WTC11 (cell line): ENCODE results near the gene TTLL5. TPM values are rescaled to one million over a fixed set of nuclear protein-coding genes. Genes with fewer than 3 reads are reported as not detected.

Source experiments
- ATAC-seq: fragments of 200-7000 bp; cut with Tn5 transposase; 2 replicates; pipeline ENCODE4 v1.10.0; 2021; ENCODE audit warnings: mild to moderate bottlenecking, moderate library complexity
- CTCF ChIA-PET: fragments of 300-600 bp; sonication (Branson Sonifier 250); formaldehyde crosslinking; loops from one replicate; lab custom pipeline; 2021; ENCODE audit warnings: antibody characterized with exemption; lab: Charles Lee
- POLR2A ChIA-PET: fragments of 350-600 bp; sonication (Branson Sonifier 250); formaldehyde crosslinking; loops from one replicate; lab custom pipeline; 2021; ENCODE audit warnings: antibody characterized with exemption; lab: Charles Lee
- DNase-seq: peaks from one replicate; pipeline ENCODE4 v3.0.0; 2021; ENCODE audit warnings: low spot score
- H3K27ac Mint-ChIP-seq: 2 replicates; pipeline ENCODE4 v1.8.0; 2021; ENCODE audit warnings: mixed read lengths
- H3K27me3 Mint-ChIP-seq: 2 replicates; pipeline ENCODE4 v1.8.0; 2021; ENCODE audit warnings: low read depth, mild to moderate bottlenecking, moderate library complexity, mixed read lengths
- H3K36me3 Mint-ChIP-seq: 2 replicates; pipeline ENCODE4 v1.8.0; 2021; ENCODE audit warnings: mixed read lengths
- H3K4me1 Mint-ChIP-seq: 2 replicates; pipeline ENCODE4 v1.8.0; 2022; ENCODE audit warnings: mixed read lengths
- H3K4me3 Mint-ChIP-seq: 2 replicates; pipeline ENCODE4 v1.8.0; 2021; ENCODE audit warnings: mild to moderate bottlenecking, moderate library complexity, mixed read lengths
- H3K9me3 Mint-ChIP-seq: 2 replicates; pipeline ENCODE4 v1.8.0; 2021; ENCODE audit warnings: mixed read lengths
- ELF4 ChIP-seq: sonication (generic); formaldehyde crosslinking; IDR thresholded peaks from 2 replicates; pipeline ENCODE4 v1.8.1; 2022; ENCODE audit warnings: low read depth, mild to moderate bottlenecking, moderate library complexity, missing genetic modification reagents
- EMX1 ChIP-seq: fragments of 250-450 bp; sonication (Bioruptor Pico); IDR thresholded peaks from 2 replicates; pipeline ENCODE4 v1.8.0; 2021; ENCODE audit warnings: mild to moderate bottlenecking
- GABPB1 ChIP-seq: sonication (generic); formaldehyde crosslinking; IDR thresholded peaks from 2 replicates; pipeline ENCODE4 v1.8.1; 2023; ENCODE audit warnings: mild to moderate bottlenecking, missing genetic modification reagents
- GRHL2 ChIP-seq: fragments of 250-450 bp; sonication (Bioruptor Pico); IDR thresholded peaks from 2 replicates; pipeline ENCODE4 v1.8.0; 2022; ENCODE audit warnings: mild to moderate bottlenecking, moderate library complexity; ENCODE audit not compliant: insufficient replicate concordance, severe bottlenecking
- JUN ChIP-seq: sonication (generic); formaldehyde crosslinking; IDR thresholded peaks from 2 replicates; pipeline ENCODE4 v1.8.0; 2023; ENCODE audit warnings: mild to moderate bottlenecking, missing genetic modification reagents
- NFYB ChIP-seq: sonication (generic); formaldehyde crosslinking; conservative IDR thresholded peaks from 2 replicates; pipeline ENCODE4 v1.8.0; 2022; ENCODE audit warnings: low read depth, missing genetic modification reagents
- SMAD3 ChIP-seq: sonication (generic); formaldehyde crosslinking; IDR thresholded peaks from 2 replicates; pipeline ENCODE4 v1.8.0; 2022; ENCODE audit warnings: missing genetic modification reagents, mild to moderate bottlenecking, borderline replicate concordance
- ZNF232 ChIP-seq: sonication (generic); formaldehyde crosslinking; IDR thresholded peaks from 2 replicates; pipeline ENCODE4 v1.8.0; 2022; ENCODE audit warnings: mild to moderate bottlenecking, missing genetic modification reagents
- ZNF263 ChIP-seq: sonication (generic); formaldehyde crosslinking; IDR thresholded peaks from 2 replicates; pipeline ENCODE4 v1.8.1; 2022; ENCODE audit warnings: low read depth, mild to moderate bottlenecking, moderate library complexity, missing genetic modification reagents
- ZNF396 ChIP-seq: fragments of 250-450 bp; sonication (Bioruptor Pico); IDR thresholded peaks from 2 replicates; pipeline ENCODE4 v1.8.0; 2021; ENCODE audit warnings: mild to moderate bottlenecking, moderate library complexity, borderline replicate concordance
- total RNA-seq: library from RNA; stranded (reverse); gene quantifications from 3 replicates; pipeline ENCODE4 v1.2.3, GENCODE V29; 2021
- TF ChIP-seq, protein P1 (sequence below): fragments of 250-450 bp; sonication (Bioruptor Pico); IDR thresholded peaks from 2 replicates; pipeline ENCODE4 v2.1.2; 2022; ENCODE audit warnings: mild to moderate bottlenecking, moderate library complexity
- TF ChIP-seq, protein P2 (sequence below): sonication (generic); formaldehyde crosslinking; IDR thresholded peaks from 2 replicates; pipeline ENCODE4 v1.8.1; 2023; ENCODE audit warnings: mild to moderate bottlenecking, missing genetic modification reagents, moderate library complexity
- TF ChIP-seq, protein P3 (sequence below): fragments of 250-450 bp; sonication (Bioruptor Pico); IDR thresholded peaks from 2 replicates; pipeline ENCODE4 v1.9.0; 2021; ENCODE audit warnings: moderate library complexity, mild to moderate bottlenecking, inconsistent platforms, borderline replicate concordance
- TF ChIP-seq, protein P4 (sequence below): fragments of 250-450 bp; sonication (Bioruptor Pico); IDR thresholded peaks from 2 replicates; pipeline ENCODE4 v1.9.0; 2021; ENCODE audit warnings: mild to moderate bottlenecking
- TF ChIP-seq, protein P5 (sequence below): sonication (generic); formaldehyde crosslinking; IDR thresholded peaks from 2 replicates; pipeline ENCODE4 v1.8.0; 2023; ENCODE audit warnings: missing genetic modification reagents, mild to moderate bottlenecking, borderline replicate concordance

Gene TTLL5
- total RNA-seq, 1 experiment from 2014 or later, result 39.6 TPM

DNA sequence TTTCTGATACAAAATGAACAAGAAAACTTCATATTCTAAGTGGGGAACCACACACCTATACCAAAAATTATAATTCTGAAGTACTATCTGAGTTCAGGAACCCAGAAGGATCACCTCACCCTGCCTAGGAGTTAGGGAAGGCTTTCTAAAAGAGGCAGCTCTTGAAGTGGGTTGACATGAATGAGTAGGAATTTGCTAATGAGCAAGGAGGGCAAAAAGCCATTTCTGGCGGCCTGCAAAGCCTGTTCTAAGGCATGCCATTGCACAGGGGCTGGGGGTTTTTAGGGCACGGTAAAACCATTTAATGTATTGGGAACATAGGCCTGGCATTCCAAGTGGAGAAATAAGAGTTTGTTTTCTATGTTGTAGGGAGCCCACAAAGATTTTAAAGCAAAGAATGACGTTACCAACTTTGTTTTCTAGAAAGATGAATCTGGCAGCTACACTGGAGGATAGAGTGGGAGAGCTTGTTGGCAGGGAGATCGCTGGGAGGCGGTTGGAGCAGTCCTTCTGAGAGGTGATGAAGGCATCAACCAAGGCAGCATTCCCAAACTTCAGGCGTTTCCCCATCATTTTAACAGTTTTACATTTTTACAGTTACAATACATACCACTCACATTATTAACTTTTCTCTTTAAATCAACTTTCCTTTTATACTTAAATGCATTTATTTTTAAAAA, 338.6 kb downstream of the TTLL5 start (continued):
- TF ChIP-seq, protein P1, sequence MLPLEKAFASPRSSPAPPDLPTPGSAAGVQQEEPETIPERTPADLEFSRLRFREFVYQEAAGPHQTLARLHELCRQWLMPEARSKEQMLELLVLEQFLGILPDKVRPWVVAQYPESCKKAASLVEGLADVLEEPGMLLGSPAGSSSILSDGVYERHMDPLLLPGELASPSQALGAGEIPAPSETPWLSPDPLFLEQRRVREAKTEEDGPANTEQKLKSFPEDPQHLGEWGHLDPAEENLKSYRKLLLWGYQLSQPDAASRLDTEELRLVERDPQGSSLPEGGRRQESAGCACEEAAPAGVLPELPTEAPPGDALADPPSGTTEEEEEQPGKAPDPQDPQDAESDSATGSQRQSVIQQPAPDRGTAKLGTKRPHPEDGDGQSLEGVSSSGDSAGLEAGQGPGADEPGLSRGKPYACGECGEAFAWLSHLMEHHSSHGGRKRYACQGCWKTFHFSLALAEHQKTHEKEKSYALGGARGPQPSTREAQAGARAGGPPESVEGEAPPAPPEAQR, result no peak
- TF ChIP-seq EMX1, result no peak
- no peak for TF ChIP-seq ZNF396 (CRISPR knock-in tag)
- TF ChIP-seq ZNF263 (CRISPR knock-in tag), result no peak
- TF ChIP-seq NFYB, result no peak
- TF ChIP-seq ELF4 (CRISPR knock-in tag), result no peak

DNA sequence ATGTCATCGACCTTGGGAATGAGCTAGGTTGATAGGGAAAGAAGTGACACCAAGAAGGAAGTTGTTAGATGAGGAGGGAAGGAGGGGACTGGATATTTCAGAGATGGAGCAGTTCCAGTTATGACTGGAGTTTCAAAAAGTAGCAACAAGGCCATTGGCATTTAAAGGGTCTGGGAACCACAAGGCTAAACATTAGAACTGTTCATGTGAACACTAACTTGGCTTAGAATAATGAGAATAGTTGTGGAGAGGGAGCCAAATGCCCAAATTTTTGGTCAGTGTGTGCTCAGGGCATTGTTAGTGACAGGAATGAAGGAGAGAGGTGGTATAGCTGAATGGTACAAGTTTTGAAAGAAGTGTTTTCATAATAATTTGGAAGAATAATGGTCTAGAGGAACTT, 341.3 kb downstream of the TTLL5 start:
- peaks cover 21% of the 10 kb centered on the region for H3K9me3 Mint-ChIP-seq
- DNase-seq, result no peak
- POLR2A ChIA-PET, result no interaction called here
- TF ChIP-seq GRHL2 (CRISPR knock-in tag) (no peak), GABPB1 (CRISPR knock-in tag) (no peak), ZNF263 (CRISPR knock-in tag) (no peak), ZNF232 (CRISPR knock-in tag) (no peak), ZNF396 (CRISPR knock-in tag) (no peak), JUN (no peak), SMAD3 (CRISPR knock-in tag) (no peak)
- TF ChIP-seq, protein P2, sequence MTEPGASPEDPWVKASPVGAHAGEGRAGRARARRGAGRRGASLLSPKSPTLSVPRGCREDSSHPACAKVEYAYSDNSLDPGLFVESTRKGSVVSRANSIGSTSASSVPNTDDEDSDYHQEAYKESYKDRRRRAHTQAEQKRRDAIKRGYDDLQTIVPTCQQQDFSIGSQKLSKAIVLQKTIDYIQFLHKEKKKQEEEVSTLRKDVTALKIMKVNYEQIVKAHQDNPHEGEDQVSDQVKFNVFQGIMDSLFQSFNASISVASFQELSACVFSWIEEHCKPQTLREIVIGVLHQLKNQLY (CRISPR knock-in tag), result no peak
- TF ChIP-seq, protein P3, sequence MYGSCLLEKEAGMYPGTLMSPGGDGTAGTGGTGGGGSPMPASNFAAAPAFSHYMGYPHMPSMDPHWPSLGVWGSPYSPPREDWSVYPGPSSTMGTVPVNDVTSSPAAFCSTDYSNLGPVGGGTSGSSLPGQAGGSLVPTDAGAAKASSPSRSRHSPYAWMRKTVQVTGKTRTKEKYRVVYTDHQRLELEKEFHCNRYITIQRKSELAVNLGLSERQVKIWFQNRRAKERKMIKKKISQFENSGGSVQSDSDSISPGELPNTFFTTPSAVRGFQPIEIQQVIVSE, result no peak
- TF ChIP-seq, protein P4, sequence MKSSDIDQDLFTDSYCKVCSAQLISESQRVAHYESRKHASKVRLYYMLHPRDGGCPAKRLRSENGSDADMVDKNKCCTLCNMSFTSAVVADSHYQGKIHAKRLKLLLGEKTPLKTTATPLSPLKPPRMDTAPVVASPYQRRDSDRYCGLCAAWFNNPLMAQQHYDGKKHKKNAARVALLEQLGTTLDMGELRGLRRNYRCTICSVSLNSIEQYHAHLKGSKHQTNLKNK (CRISPR knock-in tag), result no peak
- TF ChIP-seq, protein P5, sequence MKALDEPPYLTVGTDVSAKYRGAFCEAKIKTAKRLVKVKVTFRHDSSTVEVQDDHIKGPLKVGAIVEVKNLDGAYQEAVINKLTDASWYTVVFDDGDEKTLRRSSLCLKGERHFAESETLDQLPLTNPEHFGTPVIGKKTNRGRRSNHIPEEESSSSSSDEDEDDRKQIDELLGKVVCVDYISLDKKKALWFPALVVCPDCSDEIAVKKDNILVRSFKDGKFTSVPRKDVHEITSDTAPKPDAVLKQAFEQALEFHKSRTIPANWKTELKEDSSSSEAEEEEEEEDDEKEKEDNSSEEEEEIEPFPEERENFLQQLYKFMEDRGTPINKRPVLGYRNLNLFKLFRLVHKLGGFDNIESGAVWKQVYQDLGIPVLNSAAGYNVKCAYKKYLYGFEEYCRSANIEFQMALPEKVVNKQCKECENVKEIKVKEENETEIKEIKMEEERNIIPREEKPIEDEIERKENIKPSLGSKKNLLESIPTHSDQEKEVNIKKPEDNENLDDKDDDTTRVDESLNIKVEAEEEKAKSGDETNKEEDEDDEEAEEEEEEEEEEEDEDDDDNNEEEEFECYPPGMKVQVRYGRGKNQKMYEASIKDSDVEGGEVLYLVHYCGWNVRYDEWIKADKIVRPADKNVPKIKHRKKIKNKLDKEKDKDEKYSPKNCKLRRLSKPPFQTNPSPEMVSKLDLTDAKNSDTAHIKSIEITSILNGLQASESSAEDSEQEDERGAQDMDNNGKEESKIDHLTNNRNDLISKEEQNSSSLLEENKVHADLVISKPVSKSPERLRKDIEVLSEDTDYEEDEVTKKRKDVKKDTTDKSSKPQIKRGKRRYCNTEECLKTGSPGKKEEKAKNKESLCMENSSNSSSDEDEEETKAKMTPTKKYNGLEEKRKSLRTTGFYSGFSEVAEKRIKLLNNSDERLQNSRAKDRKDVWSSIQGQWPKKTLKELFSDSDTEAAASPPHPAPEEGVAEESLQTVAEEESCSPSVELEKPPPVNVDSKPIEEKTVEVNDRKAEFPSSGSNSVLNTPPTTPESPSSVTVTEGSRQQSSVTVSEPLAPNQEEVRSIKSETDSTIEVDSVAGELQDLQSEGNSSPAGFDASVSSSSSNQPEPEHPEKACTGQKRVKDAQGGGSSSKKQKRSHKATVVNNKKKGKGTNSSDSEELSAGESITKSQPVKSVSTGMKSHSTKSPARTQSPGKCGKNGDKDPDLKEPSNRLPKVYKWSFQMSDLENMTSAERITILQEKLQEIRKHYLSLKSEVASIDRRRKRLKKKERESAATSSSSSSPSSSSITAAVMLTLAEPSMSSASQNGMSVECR (CRISPR knock-in tag), result no peak
- TF ChIP-seq, protein P1, result no peak
- TF ChIP-seq, all 79 proteins: peak for 0
- H3K36me3 Mint-ChIP-seq, result peaks cover 51% of the 10 kb centered on the region
- H3K4me3 Mint-ChIP-seq, result no peak overlapping the region
- CTCF ChIA-PET, result interaction anchor here (0.7 to 1.0 kb wide), 2 partner anchors 96 to 293 kb away, joined by 3 to 5 read pairs; no protein-coding TSS in a partner anchor
- H3K4me1 Mint-ChIP-seq, result no peaks in the 10 kb centered on the region
- no peak for ATAC-seq
- no peaks in the 10 kb centered on the region for H3K27me3 Mint-ChIP-seq
- no peak overlapping the region for H3K27ac Mint-ChIP-seq

Other genes starting within 250 kb of the TTLL5 start
- 17.9 to 23.3 TPM (median 21.8 TPM) in 3 replicates for gene JDP2, start 233.2 kb upstream of the TTLL5 start, total RNA-seq
- 0.73 TPM in 1 of 3 replicates, not detected in the others for gene BATF, start 138.8 kb upstream of the TTLL5 start, total RNA-seq
- gene FLVCR2, start 82.6 kb upstream of the TTLL5 start, total RNA-seq, result 6.6 to 12.9 TPM (median 8.1 TPM) in 3 replicates
- gene ERG28, start 370 bp upstream of the TTLL5 start, total RNA-seq, result 27.9 to 29.9 TPM (median 29.4 TPM) in 3 replicates